HepG2 (cell line): Measurements from ENCODE around the gene MICOS13. TPM values are rescaled to one million over a fixed set of nuclear protein-coding genes. Genes with fewer than 3 reads are reported as not detected.

Source experiments
- CCDC6 ChIP-seq: sonication (generic); formaldehyde crosslinking; IDR thresholded peaks from 2 replicates; pipeline ENCODE4 v1.8.1; 2022; ENCODE audit warnings: mild to moderate bottlenecking, missing genetic modification reagents, moderate library complexity
- HNRNPH1 ChIP-seq: fragments of 200-400 bp; formaldehyde crosslinking; optimal IDR thresholded peaks from 2 replicates; pipeline ENCODE3; 2017; ENCODE audit warnings: mild to moderate bottlenecking, low read depth, low read length
- HNRNPL ChIP-seq: fragments of 200-400 bp; formaldehyde crosslinking; IDR thresholded peaks from 2 replicates; pipeline ENCODE4 v1.6.1; 2017; ENCODE audit warnings: mild to moderate bottlenecking, low read depth, low read length
- HOXA5 ChIP-seq: sonication (generic); formaldehyde crosslinking; IDR thresholded peaks from 2 replicates; pipeline ENCODE4 v1.4.0; 2020; ENCODE audit warnings: missing genetic modification reagents
- KLF16 ChIP-seq, 2 experiments: sonication (generic) in 1 of 2; formaldehyde crosslinking in 1 of 2; IDR thresholded peaks; 2 replicates each; pipeline versions ENCODE4 v1.6.1 to v1.8.0; 2016 to 2023; ENCODE audit warnings: missing genetic modification reagents in 2 of 2, missing compliant biosample characterization in 1 of 2
- MEF2D ChIP-seq: sonication (generic); formaldehyde crosslinking; IDR thresholded peaks from 2 replicates; pipeline ENCODE4 v1.5.1; 2020; ENCODE audit warnings: mild to moderate bottlenecking, missing genetic modification reagents
- MTF1 ChIP-seq: sonication (generic); formaldehyde crosslinking; IDR thresholded peaks from 2 replicates; pipeline ENCODE4 v1.5.0; 2020; ENCODE audit warnings: missing genetic modification reagents
- NFE2L2 ChIP-seq: fragments of 150-350 bp; IDR thresholded peaks from 2 replicates; pipeline ENCODE4 v1.6.1; 2014; ENCODE audit warnings: low read length
- PRMT3 ChIP-seq: sonication (generic); formaldehyde crosslinking; IDR thresholded peaks from 2 replicates; pipeline ENCODE4 v1.8.1; 2022; ENCODE audit warnings: low read depth, mild to moderate bottlenecking, moderate library complexity, missing genetic modification reagents, borderline replicate concordance
- RARA ChIP-seq: IDR thresholded peaks from 2 replicates; pipeline ENCODE4 v1.6.1; 2016; ENCODE audit warnings: missing genetic modification reagents, missing compliant biosample characterization
- REXO4 ChIP-seq: sonication (generic); formaldehyde crosslinking; IDR thresholded peaks from 2 replicates; pipeline ENCODE4 v1.8.0; 2022; ENCODE audit warnings: missing genetic modification reagents, mild to moderate bottlenecking, borderline replicate concordance
- YEATS2 ChIP-seq: sonication (generic); formaldehyde crosslinking; IDR thresholded peaks from 2 replicates; pipeline ENCODE4 v1.4.0; 2020; ENCODE audit warnings: missing genetic modification reagents, borderline replicate concordance
- ZFP1 ChIP-seq: IDR thresholded peaks from 2 replicates; pipeline ENCODE4 v1.6.1; 2016
- ZFP36L2 ChIP-seq: sonication (generic); formaldehyde crosslinking; IDR thresholded peaks from 2 replicates; pipeline ENCODE4 v1.4.0; 2020; ENCODE audit warnings: missing genetic modification reagents
- ZIK1 ChIP-seq: sonication (generic); formaldehyde crosslinking; IDR thresholded peaks from 2 replicates; pipeline ENCODE4 v1.5.0; 2020; ENCODE audit warnings: mild to moderate bottlenecking, low read depth, missing genetic modification reagents, borderline replicate concordance
- ZNF10 ChIP-seq: sonication (generic); formaldehyde crosslinking; IDR thresholded peaks from 2 replicates; pipeline ENCODE4 v1.4.0; 2020; ENCODE audit warnings: mild to moderate bottlenecking, low read depth, missing genetic modification reagents, borderline replicate concordance
- ZNF160 ChIP-seq: sonication (generic); formaldehyde crosslinking; IDR thresholded peaks from 2 replicates; pipeline ENCODE4 v1.8.0; 2022; ENCODE audit warnings: mild to moderate bottlenecking, inconsistent platforms, missing genetic modification reagents
- ZNF496 ChIP-seq: sonication (generic); formaldehyde crosslinking; IDR thresholded peaks from 2 replicates; pipeline ENCODE4 v1.8.1; 2023; ENCODE audit warnings: mild to moderate bottlenecking, moderate library complexity, missing genetic modification reagents; ENCODE audit not compliant: insufficient replicate concordance
- ZNF556 ChIP-seq: sonication (generic); formaldehyde crosslinking; IDR thresholded peaks from 2 replicates; pipeline ENCODE4 v1.4.0; 2020; ENCODE audit warnings: mild to moderate bottlenecking, missing genetic modification reagents, borderline replicate concordance
- ZNF567 ChIP-seq: sonication (generic); formaldehyde crosslinking; IDR thresholded peaks from 2 replicates; pipeline ENCODE4 v1.8.1; 2023; ENCODE audit warnings: mild to moderate bottlenecking, missing genetic modification reagents, borderline replicate concordance
- ZNF891 ChIP-seq: sonication (generic); formaldehyde crosslinking; IDR thresholded peaks from 2 replicates; pipeline ENCODE4 v1.5.0; 2020; ENCODE audit warnings: mild to moderate bottlenecking, missing genetic modification reagents
- polyA plus RNA-seq, 8 experiments: library from polyadenylated mRNA; depleted of rRNA in 3 of 8; stranded (reverse) in 7 of 8; unstranded in 1 of 8; fragments of >200 nt; fragmentation: Illumina TruSeq in 4 of 8; extraction: Trizol in 4 of 8; gene quantifications; 2 replicates each; pipeline versions ENCODE4 v1.2.1 to v1.2.3, GENCODE V29; 2011 to 2016; ENCODE audit warnings: low read depth in 4 of 8, missing spikeins in 1 of 8, mixed read lengths in 1 of 8; ENCODE audit not compliant: insufficient read depth in 1 of 8
- total RNA-seq, 5 experiments: library from RNA; depleted of rRNA; stranded (reverse); fragments of >200 nt; fragmentation: Illumina TruSeq; extraction: Trizol; gene quantifications; 2 replicates each; pipeline ENCODE4 v1.2.3, GENCODE V29; 2016; ENCODE audit warnings: low read depth in 1 of 5
- TF ChIP-seq, protein P1 (sequence below): sonication (generic); formaldehyde crosslinking; IDR thresholded peaks from 2 replicates; pipeline ENCODE4 v1.9.0; 2021; ENCODE audit warnings: mild to moderate bottlenecking, missing genetic modification reagents
- TF ChIP-seq, protein P2 (sequence below): sonication (generic); formaldehyde crosslinking; IDR thresholded peaks from 2 replicates; pipeline ENCODE4 v1.8.0; 2022; ENCODE audit warnings: missing genetic modification reagents, mild to moderate bottlenecking, borderline replicate concordance

MICOS13 gene
- total and polyA plus RNA-seq, 2 of the 13 experiments (the other 11 are each of a cell fraction or from before 2014, with no cell fraction given) = 28.8 to 35.4 TPM

DNA sequence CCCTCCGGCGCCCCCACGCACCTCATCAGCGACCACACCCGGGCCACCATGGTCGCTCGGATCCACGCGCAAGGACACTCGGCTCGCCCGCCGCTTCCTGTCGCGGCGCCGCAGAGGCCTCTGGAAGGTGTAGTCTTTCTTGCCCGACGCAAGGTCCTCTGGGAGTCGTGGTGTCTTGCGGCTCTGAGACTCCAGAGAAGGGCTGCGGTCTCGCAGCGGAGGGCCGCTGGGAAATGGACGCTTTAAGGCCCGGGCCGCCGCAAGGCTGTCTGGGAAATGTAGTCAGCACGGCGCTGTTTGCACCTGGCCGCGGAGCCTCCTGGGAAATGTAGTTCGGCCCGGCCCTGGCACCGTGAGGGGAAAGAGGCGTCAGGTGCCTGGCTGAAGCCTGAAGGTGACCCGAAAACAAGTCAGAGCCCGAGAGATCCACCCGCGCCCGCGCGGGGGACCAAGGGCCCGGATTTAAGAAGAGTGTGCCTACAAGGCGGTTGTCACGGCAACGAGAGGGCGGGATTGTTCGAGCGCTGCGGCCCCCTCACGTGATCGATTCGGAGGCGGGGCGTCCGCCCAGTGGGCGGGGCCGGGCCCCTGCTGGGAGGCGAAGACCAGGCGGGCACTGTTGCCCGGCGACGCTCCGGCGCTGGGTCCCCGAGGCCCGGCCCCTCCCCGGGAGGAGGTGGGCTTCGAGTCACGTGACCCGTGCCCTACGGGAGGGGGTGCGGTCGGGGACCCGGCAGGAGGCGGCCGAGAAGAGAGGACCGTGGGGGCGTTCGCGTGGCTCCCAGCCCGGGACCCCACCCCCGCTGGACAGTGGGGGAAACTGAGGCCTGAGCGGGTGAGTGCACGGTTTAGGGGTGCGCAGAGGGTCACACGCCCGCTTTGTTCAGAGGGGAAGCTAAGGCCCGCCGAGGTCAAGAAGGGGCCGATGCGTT lies at the start of gene MICOS13, which contains the start of gene HSD11B1L (continued):
- TF ChIP-seq ZIK1 (CRISPR knock-in tag) (peak; percentile 26; the same call in 1 of the 2 replicates), MTF1 (CRISPR knock-in tag) (no peak; the same call in 1 of the 2 replicates), RARA (no peak), ZNF556 (peak; percentile 89; the same call in 1 of the 2 replicates), ZFP1 (CRISPR knock-in tag) (no peak), KLF16 (CRISPR knock-in tag; IDR thresholded peaks at IDR 0.05) (peak in 1 of 2 experiments; percentile 49; a peak in 2 of 4 replicates), HNRNPH1 (no peak), REXO4 (no peak), HOXA5 (CRISPR knock-in tag) (peak; percentile 74; the same call in 1 of the 2 replicates), YEATS2 (CRISPR knock-in tag) (peak; percentile 78; the same call in 1 of the 2 replicates), ZNF891 (CRISPR knock-in tag) (no peak), MEF2D (CRISPR knock-in tag) (no peak; the same call in 1 of the 2 replicates), ZNF567 (CRISPR knock-in tag) (no peak), NFE2L2 (no peak), HNRNPL (no peak), CCDC6 (CRISPR knock-in tag) (no peak), ZNF496 (CRISPR knock-in tag) (no peak), PRMT3 (CRISPR knock-in tag) (no peak), ZNF10 (CRISPR knock-in tag) (no peak), ZNF160 (no peak), ZFP36L2 (CRISPR knock-in tag) (no peak)
- TF ChIP-seq, protein P1, sequence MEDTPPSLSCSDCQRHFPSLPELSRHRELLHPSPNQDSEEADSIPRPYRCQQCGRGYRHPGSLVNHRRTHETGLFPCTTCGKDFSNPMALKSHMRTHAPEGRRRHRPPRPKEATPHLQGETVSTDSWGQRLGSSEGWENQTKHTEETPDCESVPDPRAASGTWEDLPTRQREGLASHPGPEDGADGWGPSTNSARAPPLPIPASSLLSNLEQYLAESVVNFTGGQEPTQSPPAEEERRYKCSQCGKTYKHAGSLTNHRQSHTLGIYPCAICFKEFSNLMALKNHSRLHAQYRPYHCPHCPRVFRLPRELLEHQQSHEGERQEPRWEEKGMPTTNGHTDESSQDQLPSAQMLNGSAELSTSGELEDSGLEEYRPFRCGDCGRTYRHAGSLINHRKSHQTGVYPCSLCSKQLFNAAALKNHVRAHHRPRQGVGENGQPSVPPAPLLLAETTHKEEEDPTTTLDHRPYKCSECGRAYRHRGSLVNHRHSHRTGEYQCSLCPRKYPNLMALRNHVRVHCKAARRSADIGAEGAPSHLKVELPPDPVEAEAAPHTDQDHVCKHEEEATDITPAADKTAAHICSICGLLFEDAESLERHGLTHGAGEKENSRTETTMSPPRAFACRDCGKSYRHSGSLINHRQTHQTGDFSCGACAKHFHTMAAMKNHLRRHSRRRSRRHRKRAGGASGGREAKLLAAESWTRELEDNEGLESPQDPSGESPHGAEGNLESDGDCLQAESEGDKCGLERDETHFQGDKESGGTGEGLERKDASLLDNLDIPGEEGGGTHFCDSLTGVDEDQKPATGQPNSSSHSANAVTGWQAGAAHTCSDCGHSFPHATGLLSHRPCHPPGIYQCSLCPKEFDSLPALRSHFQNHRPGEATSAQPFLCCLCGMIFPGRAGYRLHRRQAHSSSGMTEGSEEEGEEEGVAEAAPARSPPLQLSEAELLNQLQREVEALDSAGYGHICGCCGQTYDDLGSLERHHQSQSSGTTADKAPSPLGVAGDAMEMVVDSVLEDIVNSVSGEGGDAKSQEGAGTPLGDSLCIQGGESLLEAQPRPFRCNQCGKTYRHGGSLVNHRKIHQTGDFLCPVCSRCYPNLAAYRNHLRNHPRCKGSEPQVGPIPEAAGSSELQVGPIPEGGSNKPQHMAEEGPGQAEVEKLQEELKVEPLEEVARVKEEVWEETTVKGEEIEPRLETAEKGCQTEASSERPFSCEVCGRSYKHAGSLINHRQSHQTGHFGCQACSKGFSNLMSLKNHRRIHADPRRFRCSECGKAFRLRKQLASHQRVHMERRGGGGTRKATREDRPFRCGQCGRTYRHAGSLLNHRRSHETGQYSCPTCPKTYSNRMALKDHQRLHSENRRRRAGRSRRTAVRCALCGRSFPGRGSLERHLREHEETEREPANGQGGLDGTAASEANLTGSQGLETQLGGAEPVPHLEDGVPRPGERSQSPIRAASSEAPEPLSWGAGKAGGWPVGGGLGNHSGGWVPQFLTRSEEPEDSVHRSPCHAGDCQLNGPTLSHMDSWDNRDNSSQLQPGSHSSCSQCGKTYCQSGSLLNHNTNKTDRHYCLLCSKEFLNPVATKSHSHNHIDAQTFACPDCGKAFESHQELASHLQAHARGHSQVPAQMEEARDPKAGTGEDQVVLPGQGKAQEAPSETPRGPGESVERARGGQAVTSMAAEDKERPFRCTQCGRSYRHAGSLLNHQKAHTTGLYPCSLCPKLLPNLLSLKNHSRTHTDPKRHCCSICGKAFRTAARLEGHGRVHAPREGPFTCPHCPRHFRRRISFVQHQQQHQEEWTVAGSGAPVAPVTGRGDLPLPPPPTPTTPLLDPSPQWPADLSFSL (CRISPR knock-in tag) = no peak
- TF ChIP-seq, protein P2, sequence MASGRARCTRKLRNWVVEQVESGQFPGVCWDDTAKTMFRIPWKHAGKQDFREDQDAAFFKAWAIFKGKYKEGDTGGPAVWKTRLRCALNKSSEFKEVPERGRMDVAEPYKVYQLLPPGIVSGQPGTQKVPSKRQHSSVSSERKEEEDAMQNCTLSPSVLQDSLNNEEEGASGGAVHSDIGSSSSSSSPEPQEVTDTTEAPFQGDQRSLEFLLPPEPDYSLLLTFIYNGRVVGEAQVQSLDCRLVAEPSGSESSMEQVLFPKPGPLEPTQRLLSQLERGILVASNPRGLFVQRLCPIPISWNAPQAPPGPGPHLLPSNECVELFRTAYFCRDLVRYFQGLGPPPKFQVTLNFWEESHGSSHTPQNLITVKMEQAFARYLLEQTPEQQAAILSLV (CRISPR knock-in tag) = no peak; the same call in 1 of the 2 replicates
